Heart left ventricle (tissue), 16 donors: Measurements from ENCODE around the gene ECM2. TPM values are rescaled to one million over a fixed set of nuclear protein-coding genes. Genes with fewer than 3 reads are reported as not detected.

Source experiments
- ATAC-seq, 4 donors: fragments of 200-7000 bp; cut with Tn5 transposase; one replicate each; pipeline ENCODE4 v1.9.1; 2020 to 2022; ENCODE audit warnings: moderate library complexity in 4 of 4, mild to moderate bottlenecking in 3 of 4, moderate number of reproducible peaks in 1 of 4
- DNase-seq, 5 donors: peaks; one replicate each; pipeline ENCODE4 v3.0.0-alpha.2; 2020
- H3K27ac ChIP-seq, 12 donors: fragments of 200-600 bp; sonication (generic) in 4 of 12; one replicate each; pipeline versions ENCODE4 v1.5.0 to v1.8.0; 2016 to 2022; ENCODE audit warnings: mild to moderate bottlenecking in 2 of 12
- H3K27me3 ChIP-seq, 9 donors: fragments of 200-600 bp; sonication (generic) in 2 of 9; one replicate each; pipeline versions ENCODE4 v1.5.1 to v1.8.0; 2016 to 2022; ENCODE audit warnings: mild to moderate bottlenecking in 3 of 9
- H3K36me3 ChIP-seq, 9 donors: fragments of 200-600 bp; sonication (generic) in 2 of 9; one replicate each; pipeline versions ENCODE4 v1.5.0 to v1.8.0; 2018 to 2022; ENCODE audit warnings: mild to moderate bottlenecking in 2 of 9
- H3K4me1 ChIP-seq, 12 donors: fragments of 200-600 bp; sonication (generic) in 4 of 12; one replicate each; pipeline versions ENCODE4 v1.5.0 to v1.8.0; 2016 to 2022; ENCODE audit warnings: mild to moderate bottlenecking in 3 of 12
- H3K4me3 ChIP-seq, 12 donors: fragments of 200-600 bp; sonication (generic) in 4 of 12; one replicate each; pipeline versions ENCODE4 v1.5.0 to v1.8.0; 2017 to 2022; ENCODE audit warnings: mild to moderate bottlenecking in 9 of 12, moderate library complexity in 4 of 12
- H3K9me3 ChIP-seq, 12 donors: fragments of 200-600 bp; sonication (generic) in 4 of 12; one replicate each; pipeline versions ENCODE4 v1.5.0 to v1.8.0; 2016 to 2022; ENCODE audit warnings: mild to moderate bottlenecking in 1 of 12
- CTCF ChIP-seq, 12 donors: fragments of 200-600 bp; sonication (generic) in 4 of 12; IDR thresholded peaks; one replicate each; pipeline versions ENCODE4 v1.5.0 to v1.8.0; 2018 to 2022; ENCODE audit warnings: antibody characterized with exemption in 12 of 12, mild to moderate bottlenecking in 5 of 12
- POLR2A ChIP-seq, 2 donors: fragments of 450-650 bp; IDR thresholded peaks; one replicate each; pipeline ENCODE4 v1.6.1; 2017; ENCODE audit warnings: antibody characterized with exemption in 2 of 2, mild to moderate bottlenecking in 2 of 2, moderate library complexity in 2 of 2
- WGBS, 4 donors: extraction: QIAGEN DNeasy Blood & Tissue Kit in 2 of 4; methylation state at CpG; one replicate each; pipeline versions ENCODE4 v1.1.5 to v1.1.7; 2013 to 2018; 5-methylcytosine and 5-hydroxymethylcytosine counted together
- intact Hi-C, 10 donors: fragments of 100-400 bp; cut with DNase I; formaldehyde crosslinking; loops; one replicate each; pipeline versions ENCODE4 v1.11.1 to v1.14.2; 2022
- polyA plus RNA-seq, 2 donors: library from polyadenylated mRNA; stranded (reverse); fragments of 200-250 nt; gene quantifications; one replicate each; pipeline ENCODE4 v1.2.3, GENCODE V29; 2013
- total RNA-seq, 9 donors: library from RNA; depleted of rRNA in 2 of 9; stranded (reverse); fragments of >200 nt in 2 of 9; fragmentation: NEBNext Ultra II Directional in 3 of 9; extraction: Animal tissue kit (Norgen Biotek cat#: 25700) in 3 of 9; gene quantifications; one replicate each; pipeline versions ENCODE4 v1.1.0 to v1.2.4, GENCODE V29; 2016 to 2023
- donor health status: ischemic (EF 13 %, LVEDD 7.1; RV severe dilation, severe dysfunction).
- donor health status: healthy with polysubstance abuse.
- donor health status: DM: no; HTN: yes; CAD: no.
- donor health status: DM: no; HTN: no; CAD: no.
- donor health status: ischemic (EF 25% LVEDD 6.9; RV normal size, moderate dysfunction).
- donor health status: ischemic (EF 25% LVEDD 5.7; RV mildly dilated, moderate dysfunction).
- donor health status: healthy.
- donor health status: DM: yes; HTN: yes; CAD: no.
- donor health status: ischemic (EF 35%, LVEDD 5.7; RV mildly dilated, moderate dysfunction).
- donor health status: nonischemic (EF 11% LVEDD 7.7; RV severe dilation, severe dysfunction).
- donor health status: DM: yes; HTN: yes; CAD: no.
- donor health status: PGD.
- donor health status: ischemic (EF 29% LVEDD 5.4; RV normal size, mild dysfunction).
- donor health status: nonischemic (EF 23%, LVEDD 6.1; RV moderate dilation, normal function).

The ECM2 gene
- total and polyA plus RNA-seq, 11 donors: 1.6 to 32.4 (median 9.2) TPM

- Histone ChIP-seq H3K27me3 (no peaks in the 10 kb centered on the region), H3K27ac (no peak overlapping the region), H3K4me1 (no peaks in the 10 kb centered on the region), H3K4me3 (no peak overlapping the region), H3K36me3 (no peaks in the 10 kb centered on the region), H3K9me3 (peaks cover 0 to 13% (median 0%) of the 10 kb centered on the region in 12 donors)
- 95 to 99% (median 98%) methylated on average over 27 to 33 of the region's 33 CpGs for WGBS, 4 donors
- TF ChIP-seq POLR2A (IDR thresholded peaks at IDR 0.05) (no peak), CTCF (IDR thresholded peaks at IDR 0.05) (no peak)
- DNase-seq (no peak), ATAC-seq (no peak)
- intact Hi-C loops: no loop called here
These were observed 9.3 kb upstream of the ECM2 start for GRCh38 chr9:92545002-92545510.

- no peaks in the 10 kb centered on the region for H3K27me3 ChIP-seq
- H3K36me3 ChIP-seq: no peaks in the 10 kb centered on the region
- H3K4me3 ChIP-seq: no peak overlapping the region
- TF ChIP-seq POLR2A (IDR thresholded peaks at IDR 0.05) (no peak), CTCF (IDR thresholded peaks at IDR 0.05) (no peak)
- ATAC-seq: no peak
- intact Hi-C loops: no loop called here
- peaks cover 0 to 13% (median 0%) of the 10 kb centered on the region in 12 donors for H3K9me3 ChIP-seq
- no peak for DNase-seq
- no peaks in the 10 kb centered on the region for H3K4me1 ChIP-seq
- WGBS, 4 donors: 80 to 94% (median 92%) methylated on average over 7 of the region's 7 CpGs
- H3K27ac ChIP-seq: no peak overlapping the region
These were observed 8.2 kb upstream of the ECM2 start for GRCh38 chr9:92543972-92544371.

- no peaks in the 10 kb centered on the region for H3K27me3 ChIP-seq
- H3K4me3 ChIP-seq: no peak overlapping the region
- no peak overlapping the region for H3K27ac ChIP-seq
- DNase-seq (no peak), ATAC-seq (no peak)
- TF ChIP-seq POLR2A (IDR thresholded peaks at IDR 0.05) (no peak), CTCF (IDR thresholded peaks at IDR 0.05) (no peak)
- H3K36me3 ChIP-seq: no peaks in the 10 kb centered on the region
- H3K9me3 ChIP-seq: peaks cover 0 to 18% (median 0%) of the 10 kb centered on the region in 12 donors
- H3K4me1 ChIP-seq: peaks cover 0 to 43% (median 0%) of the 10 kb centered on the region in 12 donors
- 81 to 93% (median 90%) methylated on average over 2 of the region's 2 CpGs for WGBS, 4 donors
- intact Hi-C loops: loop anchor here in 2 of 10 donors (5.0 to 10.0 kb wide), 4 partner anchors 54 to 74 kb away; partner anchors contain the start of gene ASPN (in 1 of the 2)
These were observed 2.8 kb upstream of the ECM2 start for GRCh38 chr9:92538541-92538940.

GRCh38 chr9:92534674-92535073 lies 1.1 kb downstream of the ECM2 start:
- intact Hi-C loops: loop anchor here in 2 of 10 donors (5.0 to 10.0 kb wide), 6 partner anchors 50 to 78 kb away; partner anchors contain the start of gene ASPN (in 2 of the 2)
- Histone ChIP-seq H3K9me3 (peaks cover 0 to 44% (median 0%) of the 10 kb centered on the region in 12 donors), H3K4me3 (peak overlapping the region in 10 of 12 donors; percentile 9 to 56 (median 34)), H3K27ac (peak overlapping the region in 10 of 12 donors; percentile 42 to 92 (median 69)), H3K27me3 (no peaks in the 10 kb centered on the region), H3K4me1 (peaks cover 0 to 44% (median 0%) of the 10 kb centered on the region in 12 donors), H3K36me3 (no peaks in the 10 kb centered on the region)
- no peak for TF ChIP-seq CTCF (IDR thresholded peaks at IDR 0.05)
- TF ChIP-seq POLR2A (IDR thresholded peaks at IDR 0.05): no peak
- ATAC-seq: no peak
- no peak for DNase-seq
- 8 to 33% (median 27%) methylated on average over 1 of the region's 1 CpG for WGBS, 4 donors
